MM.1S (cell line): ENCODE data around the gene CREB5.

ENCODE experiments used
- DNase-seq: peaks from one replicate; pipeline ENCODE4 v3.0.0-alpha.2; 2015
- H2AFZ ChIP-seq: fragments of 300-600 bp; sonication (generic); 2 replicates; pipeline ENCODE4 v1.6.0; 2016; ENCODE audit warnings: antibody characterized with exemption, low read length
- H3F3A ChIP-seq: fragments of 300-600 bp; sonication (generic); 2 replicates; pipeline ENCODE4 v1.6.1; 2016; ENCODE audit warnings: mild to moderate bottlenecking, antibody characterized with exemption, low read length, moderate library complexity, mixed read lengths; ENCODE audit not compliant: insufficient read depth
- H3K27ac ChIP-seq: fragments of 300-600 bp; sonication (generic); 2 replicates; pipeline ENCODE4 v1.5.1; 2016; ENCODE audit warnings: mild to moderate bottlenecking, low read length
- H3K27me3 ChIP-seq: fragments of 300-600 bp; sonication (generic); replicated peaks from 2 replicates; pipeline ENCODE4 v1.6.0; 2016; ENCODE audit warnings: low read length; ENCODE audit not compliant: insufficient read depth
- H3K36me3 ChIP-seq: fragments of 300-600 bp; sonication (generic); replicated peaks from 2 replicates; pipeline ENCODE4 v1.6.1; 2016; ENCODE audit warnings: mild to moderate bottlenecking, low read length, mixed read lengths; ENCODE audit not compliant: insufficient read depth
- H3K4me1 ChIP-seq: fragments of 300-600 bp; sonication (generic); 2 replicates; pipeline ENCODE4 v1.6.1; 2016; ENCODE audit warnings: low read length, mixed read lengths
- H3K4me2 ChIP-seq: fragments of 300-600 bp; sonication (generic); 2 replicates; pipeline ENCODE4 v1.6.0; 2016; ENCODE audit warnings: low read depth, low read length
- H3K4me3 ChIP-seq: fragments of 300-600 bp; sonication (generic); 2 replicates; pipeline ENCODE4 v1.5.1; 2016; ENCODE audit warnings: low read length, mixed read lengths
- H3K79me2 ChIP-seq: fragments of 300-600 bp; sonication (generic); 2 replicates; pipeline ENCODE4 v1.6.1; 2016; ENCODE audit warnings: mixed run types, low read length, mixed read lengths
- H3K9ac ChIP-seq: fragments of 300-600 bp; sonication (generic); 2 replicates; pipeline ENCODE4 v1.6.1; 2016; ENCODE audit warnings: low read length, mixed read lengths
- H3K9me2 ChIP-seq: fragments of 300-600 bp; sonication (generic); replicated peaks from 2 replicates; pipeline ENCODE4 v1.6.1; 2016; ENCODE audit warnings: mild to moderate bottlenecking, low read length, mixed read lengths; ENCODE audit not compliant: insufficient read depth
- H3K9me3 ChIP-seq: fragments of 300-600 bp; sonication (generic); replicated peaks from 2 replicates; pipeline ENCODE4 v1.6.1; 2016; ENCODE audit warnings: mild to moderate bottlenecking, low read length, mixed read lengths; ENCODE audit not compliant: insufficient read depth
- H4K20me1 ChIP-seq: fragments of 300-600 bp; sonication (generic); 2 replicates; pipeline ENCODE4 v1.6.1; 2016; ENCODE audit warnings: mild to moderate bottlenecking, low read length, moderate library complexity, mixed read lengths; ENCODE audit not compliant: insufficient read depth
- CTCF ChIP-seq: fragments of 300-600 bp; sonication (generic); IDR thresholded peaks from 2 replicates; pipeline ENCODE4 v1.5.1; 2016; ENCODE audit warnings: antibody characterized with exemption, low read length, mixed read lengths
- EZH2 ChIP-seq: fragments of 300-600 bp; sonication (generic); optimal IDR thresholded peaks from 2 replicates; pipeline ENCODE3; 2017; ENCODE audit warnings: low read depth, mild to moderate bottlenecking, antibody characterized with exemption, low read length, mixed read lengths
- EZH2phosphoT487 ChIP-seq: fragments of 300-600 bp; sonication (generic); IDR thresholded peaks from 2 replicates; pipeline ENCODE4 v1.6.1; 2018; ENCODE audit warnings: antibody characterized with exemption, low read length

The CREB5 gene

DNA sequence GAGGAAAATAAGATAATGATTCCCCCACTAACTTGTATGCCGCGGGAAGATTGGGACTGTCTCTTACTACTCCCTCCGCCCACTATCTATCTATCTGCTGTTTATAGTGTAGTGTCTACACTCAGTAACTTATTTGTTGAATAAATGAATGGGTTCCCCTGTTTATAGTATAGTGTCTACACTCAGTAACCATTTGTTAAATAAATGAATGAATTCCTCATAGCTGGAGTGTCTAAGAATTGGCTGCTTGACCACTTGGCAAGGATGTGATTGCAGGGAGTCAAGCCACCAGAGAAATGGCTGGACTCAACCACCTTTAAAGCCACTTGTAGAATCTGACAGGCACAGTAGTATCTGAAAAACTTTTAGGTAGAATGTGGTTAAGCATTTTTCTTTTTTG lies 398.7 kb downstream of the CREB5 start:
- Histone ChIP-seq H4K20me1 (no peaks in the 10 kb centered on the region), H3K79me2 (no peaks in the 10 kb centered on the region), H3K9ac (no peak overlapping the region), H3K36me3 (no peaks in the 10 kb centered on the region), H2AFZ (no peak overlapping the region), H3K4me2 (no peak overlapping the region), H3K27me3 (no peaks in the 10 kb centered on the region), H3K9me3 (no peaks in the 10 kb centered on the region), H3K9me2 (no peaks in the 10 kb centered on the region), H3K4me3 (no peak overlapping the region), H3K27ac (no peak overlapping the region), H3K4me1 (peaks cover 30% of the 10 kb centered on the region), H3F3A (peaks cover 15% of the 10 kb centered on the region)
- no peak for DNase-seq
- TF ChIP-seq CTCF = no peak

DNA sequence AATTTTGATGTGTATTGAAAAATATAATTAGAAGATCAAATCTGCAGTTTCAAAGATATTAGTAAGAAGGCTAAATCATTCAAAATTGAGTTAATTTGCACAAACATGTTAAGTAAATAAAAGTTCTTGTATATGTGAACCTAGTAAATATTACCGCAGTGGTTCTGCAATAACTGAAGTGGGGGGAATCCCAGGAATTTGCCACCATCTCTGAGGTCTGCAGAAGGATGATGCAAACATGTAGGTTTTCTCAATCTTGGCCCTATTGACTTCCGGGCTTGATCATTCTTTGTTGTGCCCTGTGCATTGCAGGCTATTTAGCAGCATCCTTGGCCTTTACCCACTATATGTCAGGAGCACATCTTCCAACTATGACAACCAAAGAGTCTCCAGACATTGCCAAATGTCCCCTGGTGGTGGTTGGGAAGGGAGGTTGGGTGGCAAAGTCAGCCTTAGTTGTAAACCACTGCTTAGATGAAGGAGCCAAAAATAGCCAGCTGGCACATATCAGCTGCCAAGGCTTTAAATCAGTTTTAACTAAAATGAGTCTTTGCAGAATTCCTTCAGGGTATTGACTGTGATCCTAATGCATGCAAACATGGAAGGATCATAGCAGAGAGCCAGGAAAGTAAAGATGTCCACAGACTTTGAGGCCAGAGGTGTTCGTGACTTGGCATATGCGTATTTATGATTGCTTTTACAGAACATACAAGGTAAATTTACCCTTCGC lies 399.5 kb downstream of the CREB5 start:
- H3K4me3 ChIP-seq = no peak overlapping the region
- DNase-seq = no peak
- no peak overlapping the region for H3K4me2 ChIP-seq
- peaks cover 19% of the 10 kb centered on the region for H3F3A ChIP-seq
- no peaks in the 10 kb centered on the region for H3K27me3 ChIP-seq
- no peak overlapping the region for H2AFZ ChIP-seq
- peaks cover 38% of the 10 kb centered on the region for H3K4me1 ChIP-seq
- no peak overlapping the region for H3K27ac ChIP-seq
- no peaks in the 10 kb centered on the region for H3K9me2 ChIP-seq
- H4K20me1 ChIP-seq = no peaks in the 10 kb centered on the region
- no peak for TF ChIP-seq EZH2phosphoT487
- no peak for TF ChIP-seq EZH2
- no peak for TF ChIP-seq CTCF
- no peaks in the 10 kb centered on the region for H3K79me2 ChIP-seq
- H3K36me3 ChIP-seq = no peaks in the 10 kb centered on the region
- no peak overlapping the region for H3K9ac ChIP-seq
- no peaks in the 10 kb centered on the region for H3K9me3 ChIP-seq

DNA sequence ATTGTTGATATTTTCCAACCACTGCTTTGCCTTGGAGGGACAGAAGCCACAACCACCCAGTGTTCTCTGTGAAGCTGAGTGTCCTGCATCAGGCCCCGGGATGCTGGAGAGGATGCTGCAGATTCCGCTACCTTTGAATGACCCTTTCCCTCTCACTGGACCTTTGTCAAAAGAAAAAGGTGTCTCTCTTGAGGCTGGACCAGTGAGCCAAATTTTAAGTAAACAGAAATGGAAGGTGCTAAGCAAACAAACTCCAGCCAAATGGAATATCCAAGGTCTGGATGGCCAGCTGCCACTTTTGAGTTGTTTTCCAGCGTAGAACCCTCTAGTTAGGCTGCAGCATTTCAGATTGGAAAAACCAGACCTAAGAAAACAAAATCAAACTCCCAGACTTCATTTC lies 400.3 kb downstream of the CREB5 start:
- Histone ChIP-seq H3K27ac (no peak overlapping the region), H3K79me2 (no peaks in the 10 kb centered on the region)

More for the DNA sequence above, 400.3 kb downstream of the CREB5 start:
- H3K9me3 ChIP-seq = no peaks in the 10 kb centered on the region
- no peaks in the 10 kb centered on the region for H4K20me1 ChIP-seq
- H3K4me2 ChIP-seq = no peak overlapping the region
- peaks cover 46% of the 10 kb centered on the region for H3K4me1 ChIP-seq
- H3K9me2 ChIP-seq = no peaks in the 10 kb centered on the region
- no peak overlapping the region for H3K9ac ChIP-seq
- no peak overlapping the region for H2AFZ ChIP-seq
- H3K27me3 ChIP-seq = no peaks in the 10 kb centered on the region
- no peak for DNase-seq
- H3F3A ChIP-seq = peaks cover 19% of the 10 kb centered on the region
- no peaks in the 10 kb centered on the region for H3K36me3 ChIP-seq
- no peak overlapping the region for H3K4me3 ChIP-seq
- TF ChIP-seq CTCF (no peak), EZH2 (no peak), EZH2phosphoT487 (no peak)
